ENCODE measurements around the gene PPT2.

DNA sequence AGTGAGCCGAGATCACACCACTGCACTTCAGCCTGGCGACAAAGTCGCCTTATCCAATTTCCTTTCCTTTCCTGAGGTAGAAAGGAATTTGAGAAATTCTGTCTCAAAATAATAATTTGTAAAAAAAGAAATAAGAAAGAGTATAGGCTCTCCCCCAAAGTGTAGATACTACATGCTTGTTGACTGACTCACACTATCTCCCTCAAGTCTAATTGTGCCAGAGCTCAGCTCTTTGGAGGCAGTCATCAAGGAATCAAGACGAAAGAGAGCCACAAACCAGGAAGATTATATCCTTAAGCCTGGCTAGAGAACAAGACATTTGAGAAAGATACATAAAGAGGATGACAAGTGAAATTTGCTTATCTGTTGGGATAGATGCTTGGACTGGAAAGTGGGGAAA, 20.2 kb upstream of the PPT2 start:
- TF ChIP-seq, protein P1, sequence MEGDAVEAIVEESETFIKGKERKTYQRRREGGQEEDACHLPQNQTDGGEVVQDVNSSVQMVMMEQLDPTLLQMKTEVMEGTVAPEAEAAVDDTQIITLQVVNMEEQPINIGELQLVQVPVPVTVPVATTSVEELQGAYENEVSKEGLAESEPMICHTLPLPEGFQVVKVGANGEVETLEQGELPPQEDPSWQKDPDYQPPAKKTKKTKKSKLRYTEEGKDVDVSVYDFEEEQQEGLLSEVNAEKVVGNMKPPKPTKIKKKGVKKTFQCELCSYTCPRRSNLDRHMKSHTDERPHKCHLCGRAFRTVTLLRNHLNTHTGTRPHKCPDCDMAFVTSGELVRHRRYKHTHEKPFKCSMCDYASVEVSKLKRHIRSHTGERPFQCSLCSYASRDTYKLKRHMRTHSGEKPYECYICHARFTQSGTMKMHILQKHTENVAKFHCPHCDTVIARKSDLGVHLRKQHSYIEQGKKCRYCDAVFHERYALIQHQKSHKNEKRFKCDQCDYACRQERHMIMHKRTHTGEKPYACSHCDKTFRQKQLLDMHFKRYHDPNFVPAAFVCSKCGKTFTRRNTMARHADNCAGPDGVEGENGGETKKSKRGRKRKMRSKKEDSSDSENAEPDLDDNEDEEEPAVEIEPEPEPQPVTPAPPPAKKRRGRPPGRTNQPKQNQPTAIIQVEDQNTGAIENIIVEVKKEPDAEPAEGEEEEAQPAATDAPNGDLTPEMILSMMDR (IDR thresholded peaks at IDR 0.05; ENCODE audit: poor library complexity, severe bottlenecking) = no peak
- TF ChIP-seq POLR2AphosphoS5 (IDR thresholded peaks at IDR 0.05) (no peak), EZH2 (IDR thresholded peaks at IDR 0.05; ENCODE audit: borderline replicate concordance, insufficient read depth, low read length, poor library complexity, severe bottlenecking) (no peak)
- TF ChIP-seq, protein P2, sequence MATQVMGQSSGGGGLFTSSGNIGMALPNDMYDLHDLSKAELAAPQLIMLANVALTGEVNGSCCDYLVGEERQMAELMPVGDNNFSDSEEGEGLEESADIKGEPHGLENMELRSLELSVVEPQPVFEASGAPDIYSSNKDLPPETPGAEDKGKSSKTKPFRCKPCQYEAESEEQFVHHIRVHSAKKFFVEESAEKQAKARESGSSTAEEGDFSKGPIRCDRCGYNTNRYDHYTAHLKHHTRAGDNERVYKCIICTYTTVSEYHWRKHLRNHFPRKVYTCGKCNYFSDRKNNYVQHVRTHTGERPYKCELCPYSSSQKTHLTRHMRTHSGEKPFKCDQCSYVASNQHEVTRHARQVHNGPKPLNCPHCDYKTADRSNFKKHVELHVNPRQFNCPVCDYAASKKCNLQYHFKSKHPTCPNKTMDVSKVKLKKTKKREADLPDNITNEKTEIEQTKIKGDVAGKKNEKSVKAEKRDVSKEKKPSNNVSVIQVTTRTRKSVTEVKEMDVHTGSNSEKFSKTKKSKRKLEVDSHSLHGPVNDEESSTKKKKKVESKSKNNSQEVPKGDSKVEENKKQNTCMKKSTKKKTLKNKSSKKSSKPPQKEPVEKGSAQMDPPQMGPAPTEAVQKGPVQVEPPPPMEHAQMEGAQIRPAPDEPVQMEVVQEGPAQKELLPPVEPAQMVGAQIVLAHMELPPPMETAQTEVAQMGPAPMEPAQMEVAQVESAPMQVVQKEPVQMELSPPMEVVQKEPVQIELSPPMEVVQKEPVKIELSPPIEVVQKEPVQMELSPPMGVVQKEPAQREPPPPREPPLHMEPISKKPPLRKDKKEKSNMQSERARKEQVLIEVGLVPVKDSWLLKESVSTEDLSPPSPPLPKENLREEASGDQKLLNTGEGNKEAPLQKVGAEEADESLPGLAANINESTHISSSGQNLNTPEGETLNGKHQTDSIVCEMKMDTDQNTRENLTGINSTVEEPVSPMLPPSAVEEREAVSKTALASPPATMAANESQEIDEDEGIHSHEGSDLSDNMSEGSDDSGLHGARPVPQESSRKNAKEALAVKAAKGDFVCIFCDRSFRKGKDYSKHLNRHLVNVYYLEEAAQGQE (IDR thresholded peaks at IDR 0.05; ENCODE audit: borderline replicate concordance) = no peak

All from neural cell (in vitro differentiated cells).